SK-N-DZ (cell line): ENCODE results near the gene IKBKG.
"Not testable (repeated sequence)": the region's sequence is repeated elsewhere in the genome, so short reads cannot be mapped to it uniquely, and the experiment has no call there.

ENCODE experiments used
- DNase-seq: peaks from one replicate; pipeline ENCODE4 v3.0.0-alpha.2; 2015; ENCODE audit warnings: low spot score
- small RNA-seq, 2 experiments: library from RNA; depleted of rRNA; stranded (forward); fragments of <200 nt; gene quantifications; one replicate each; pipeline ENCODE3, GENCODE V24; 2014

The IKBKG gene

GRCh38 chrX:154605566-154605965 is 58.1 kb downstream of the IKBKG start:
- DNase-seq = no peak

GRCh38 chrX:154607370-154607769 is 60.0 kb downstream of the IKBKG start:
- no peak for DNase-seq

GRCh38 chrX:154607976-154608375 is 60.6 kb downstream of the IKBKG start:
- DNase-seq = not testable (repeated sequence)

GRCh38 chrX:154608823-154609222 is 61.4 kb downstream of the IKBKG start:
- not testable (repeated sequence) for DNase-seq

- not testable (repeated sequence) for DNase-seq
These were observed 63.7 kb downstream of the IKBKG start for GRCh38 chrX:154611146-154611545.

GRCh38 chrX:154613586-154613985 is 66.2 kb downstream of the IKBKG start:
- DNase-seq = not testable (repeated sequence)

Small RNA genes lying within 50 kb of the gene (small RNA-seq; reads per million reads assigned to genes)
- gene AC244090.1 = 0 reads per million in 2 experiments
